Measurements from ENCODE around the gene SPATA16. TPM values are rescaled to one million over a fixed set of nuclear protein-coding genes. Genes with fewer than 3 reads are reported as not detected.
"Not testable (repeated sequence)": the region's sequence is repeated elsewhere in the genome, so short reads cannot be mapped to it uniquely, and the experiment has no call there.

The SPATA16 gene
- total RNA-seq, 2 donors from 2014 or later = not detected

GRCh38 chr3:173021547-173022185 is 119.4 kb downstream of the SPATA16 start:
- H3K4me1 Mint-ChIP-seq = peaks cover 14% of the 10 kb centered on the region
- TF ChIP-seq CTCF (conservative IDR thresholded peaks at IDR 0.05) = no peak
- no peaks in the 10 kb centered on the region for H3K36me3 Mint-ChIP-seq (ENCODE audit: low read depth)
- DNase-seq = no peak
- no peak overlapping the region for H3K27ac Mint-ChIP-seq
- H3K9me3 Mint-ChIP-seq = no peaks in the 10 kb centered on the region
- Histone ChIP-seq H3K27ac (ENCODE audit: low read depth, low read length) (no peak overlapping the region), H3K4me1 (ENCODE audit: control insufficient read depth, insufficient read depth, low read length) (no peaks in the 10 kb centered on the region), H3K9ac (ENCODE audit: extremely low read depth, low read length, poor library complexity, severe bottlenecking) (no peak overlapping the region), H3K4me3 (ENCODE audit: low read length) (no peak overlapping the region), H3K36me3 (ENCODE audit: control insufficient read depth, insufficient read depth, low read length) (no peaks in the 10 kb centered on the region), H3K9me3 (ENCODE audit: control insufficient read depth, low read length) (no peaks in the 10 kb centered on the region), H3K27me3 (ENCODE audit: control insufficient read depth, insufficient read depth, low read length, poor library complexity, severe bottlenecking) (no peaks in the 10 kb centered on the region)
- H3K27me3 Mint-ChIP-seq (ENCODE audit: insufficient read depth) = no peaks in the 10 kb centered on the region
- no peak overlapping the region for H3K4me3 Mint-ChIP-seq
- WGBS, 2 experiments (ENCODE audit: insufficient coverage in 1 of 2, insufficient read length in 1 of 2) = 90 to 96% methylated on average over 2 of the region's 2 CpGs

- 80 to 86% methylated on average over 7 of the region's 7 CpGs for WGBS, 2 experiments (ENCODE audit: insufficient coverage in 1 of 2, insufficient read length in 1 of 2)
- not testable (repeated sequence) for H3K4me1 ChIP-seq (ENCODE audit: control insufficient read depth, insufficient read depth, low read length); H3K9me3 ChIP-seq (ENCODE audit: control insufficient read depth, low read length); H3K27ac Mint-ChIP-seq; H3K27me3 ChIP-seq (ENCODE audit: control insufficient read depth, insufficient read depth, low read length, poor library complexity, severe bottlenecking); H3K4me3 Mint-ChIP-seq; H3K4me3 ChIP-seq (ENCODE audit: low read length); DNase-seq; H3K36me3 ChIP-seq (ENCODE audit: control insufficient read depth, insufficient read depth, low read length); H3K27ac ChIP-seq (ENCODE audit: low read depth, low read length); H3K27me3 Mint-ChIP-seq (ENCODE audit: insufficient read depth); H3K9me3 Mint-ChIP-seq; H3K9ac ChIP-seq (ENCODE audit: extremely low read depth, low read length, poor library complexity, severe bottlenecking); H3K36me3 Mint-ChIP-seq (ENCODE audit: low read depth)
- peaks cover 14% of the 10 kb centered on the region for H3K4me1 Mint-ChIP-seq
These were observed 120.9 kb downstream of the SPATA16 start for GRCh38 chr3:173020128-173020527.

GRCh38 chr3:173019378-173019777 is 121.7 kb downstream of the SPATA16 start:
- no peaks in the 10 kb centered on the region for H3K27me3 ChIP-seq (ENCODE audit: control insufficient read depth, insufficient read depth, low read length, poor library complexity, severe bottlenecking)
- H3K9me3 ChIP-seq (ENCODE audit: control insufficient read depth, low read length) = no peaks in the 10 kb centered on the region
- Mint-ChIP-seq H3K9me3 (no peaks in the 10 kb centered on the region), H3K27me3 (ENCODE audit: insufficient read depth) (no peaks in the 10 kb centered on the region), H3K36me3 (ENCODE audit: low read depth) (no peaks in the 10 kb centered on the region), H3K4me3 (no peak overlapping the region), H3K27ac (no peak overlapping the region), H3K4me1 (peaks cover 14% of the 10 kb centered on the region)
- no peaks in the 10 kb centered on the region for H3K4me1 ChIP-seq (ENCODE audit: control insufficient read depth, insufficient read depth, low read length)
- no peak for TF ChIP-seq CTCF (conservative IDR thresholded peaks at IDR 0.05)
- H3K9ac ChIP-seq (ENCODE audit: extremely low read depth, low read length, poor library complexity, severe bottlenecking) = no peak overlapping the region
- H3K4me3 ChIP-seq (ENCODE audit: low read length) = no peak overlapping the region
- 89% methylated on average over 3 of the region's 5 CpGs; no CpG with 5 or more reads in 1 of the 2 experiments for WGBS, 2 experiments (ENCODE audit: insufficient coverage in 1 of 2, insufficient read length in 1 of 2)
- DNase-seq = no peak
- no peaks in the 10 kb centered on the region for H3K36me3 ChIP-seq (ENCODE audit: control insufficient read depth, insufficient read depth, low read length)
- H3K27ac ChIP-seq (ENCODE audit: low read depth, low read length) = no peak overlapping the region

- no peaks in the 10 kb centered on the region for H3K27me3 Mint-ChIP-seq (ENCODE audit: insufficient read depth)
- Histone ChIP-seq H3K9ac (ENCODE audit: extremely low read depth, low read length, poor library complexity, severe bottlenecking) (no peak overlapping the region), H3K36me3 (ENCODE audit: control insufficient read depth, insufficient read depth, low read length) (no peaks in the 10 kb centered on the region), H3K27me3 (ENCODE audit: control insufficient read depth, insufficient read depth, low read length, poor library complexity, severe bottlenecking) (no peaks in the 10 kb centered on the region), H3K9me3 (ENCODE audit: control insufficient read depth, low read length) (no peaks in the 10 kb centered on the region), H3K27ac (ENCODE audit: low read depth, low read length) (no peak overlapping the region), H3K4me1 (ENCODE audit: control insufficient read depth, insufficient read depth, low read length) (no peaks in the 10 kb centered on the region), H3K4me3 (ENCODE audit: low read length) (no peak overlapping the region)
- no peaks in the 10 kb centered on the region for H3K36me3 Mint-ChIP-seq (ENCODE audit: low read depth)
- peaks cover 14% of the 10 kb centered on the region for H3K4me1 Mint-ChIP-seq
- no peak overlapping the region for H3K27ac Mint-ChIP-seq
- H3K9me3 Mint-ChIP-seq = no peaks in the 10 kb centered on the region
- TF ChIP-seq CTCF (conservative IDR thresholded peaks at IDR 0.05) = no peak
- H3K4me3 Mint-ChIP-seq = no peak overlapping the region
- no peak for DNase-seq
- WGBS, 2 experiments (ENCODE audit: insufficient coverage in 1 of 2, insufficient read length in 1 of 2) = 89 to 90% methylated on average over 1 to 2 of the region's 2 CpGs
These were observed 122.3 kb downstream of the SPATA16 start for GRCh38 chr3:173018758-173019157.

All from endodermal cell (in vitro differentiated cells).